Duodenal mucosa (tissue), 2 donors: Measurements from ENCODE around the gene RPS6KC1.

Experiments used
- H3K27ac ChIP-seq: one replicate; pipeline ENCODE4 v1.7.0; 2013; ENCODE audit warnings: low read depth, low read length
- H3K27me3 ChIP-seq, 2 donors: one replicate each; pipeline ENCODE4 v1.7.0; 2013; ENCODE audit warnings: low read length in 2 of 2, control low read depth in 1 of 2; ENCODE audit not compliant: insufficient read depth in 2 of 2, control insufficient read depth in 1 of 2
- H3K36me3 ChIP-seq, 2 donors: one replicate each; pipeline ENCODE4 v1.7.0; 2013; ENCODE audit warnings: low read length in 2 of 2, control low read depth in 1 of 2; ENCODE audit not compliant: insufficient read depth in 2 of 2, control insufficient read depth in 1 of 2
- H3K4me1 ChIP-seq, 2 donors: one replicate each; pipeline ENCODE4 v1.7.0; 2013; ENCODE audit warnings: low read length in 2 of 2, control low read depth in 1 of 2; ENCODE audit not compliant: insufficient read depth in 2 of 2, control insufficient read depth in 1 of 2
- H3K4me3 ChIP-seq, 2 donors: one replicate each; pipeline ENCODE4 v1.7.0; 2013; ENCODE audit warnings: low read length in 2 of 2, low read depth in 1 of 2
- H3K9ac ChIP-seq, 2 donors: one replicate each; pipeline ENCODE4 v1.7.0; 2013; ENCODE audit warnings: low read length in 2 of 2, low read depth in 1 of 2
- H3K9me3 ChIP-seq, 2 donors: one replicate each; pipeline ENCODE4 v1.7.0; 2013; ENCODE audit warnings: low read length in 2 of 2, control low read depth in 1 of 2; ENCODE audit not compliant: control insufficient read depth in 1 of 2

Gene RPS6KC1

DNA sequence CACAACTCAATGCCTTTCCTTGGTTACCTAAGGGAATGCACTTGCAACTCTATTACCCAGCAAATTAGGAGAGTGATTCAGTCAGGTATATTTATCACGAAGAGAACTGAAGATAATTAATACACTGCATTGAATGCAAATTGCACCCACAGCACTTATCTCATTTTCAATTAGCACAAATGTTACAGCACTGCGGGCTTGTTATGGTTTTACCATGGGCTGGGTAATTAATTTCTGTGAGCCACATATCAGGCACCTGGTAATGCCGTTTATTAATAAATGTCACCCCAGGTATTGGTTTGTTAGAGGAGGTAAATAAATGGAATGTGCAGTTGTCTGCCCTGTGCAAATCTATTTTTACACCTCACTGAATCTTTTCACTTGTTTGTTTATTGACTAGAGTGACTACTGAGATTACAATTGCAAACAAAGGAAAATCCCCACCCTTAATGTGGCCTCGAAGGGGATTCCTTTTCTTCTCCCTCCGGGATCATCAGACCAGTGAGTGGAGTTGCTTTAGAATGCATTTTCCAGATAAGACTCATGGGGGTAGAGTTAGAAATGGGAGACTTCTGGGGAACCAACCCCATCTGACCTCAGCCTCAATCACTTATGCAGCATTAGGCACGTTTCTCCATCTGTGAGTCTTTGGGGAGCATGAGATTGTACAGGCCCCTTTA lies 269.3 kb downstream of the RPS6KC1 start:
- Histone ChIP-seq H3K27ac (no peak overlapping the region), H3K27me3 (no peaks in the 10 kb centered on the region), H3K9me3 (no peaks in the 10 kb centered on the region), H3K4me3 (no peak overlapping the region), H3K36me3 (no peaks in the 10 kb centered on the region), H3K9ac (no peak overlapping the region), H3K4me1 (no peaks in the 10 kb centered on the region)
